Thyroid gland (tissue), 4 donors: ENCODE results near the gene RARA. TPM values are rescaled to one million over a fixed set of nuclear protein-coding genes. Genes with fewer than 3 reads are reported as not detected.

Experiments
- DNase-seq, 2 donors: peaks; one replicate each; pipeline ENCODE4 v3.0.0-alpha.2; 2019
- H3K27ac ChIP-seq, 3 donors: fragments of 200-600 bp; sonication (generic); 1 replicate in 2 of 3; 2 replicates in 1 of 3; pipeline ENCODE4 v1.5.1; 2016 to 2019; ENCODE audit warnings: mild to moderate bottlenecking in 1 of 3, moderate library complexity in 1 of 3
- H3K27me3 ChIP-seq: fragments of 200-600 bp; sonication (generic); one replicate; pipeline ENCODE4 v1.5.1; 2019
- H3K36me3 ChIP-seq, 2 donors: fragments of 200-600 bp; sonication (generic); one replicate each; pipeline ENCODE4 v1.5.1; 2016 to 2019
- H3K4me1 ChIP-seq, 2 donors: fragments of 200-600 bp; sonication (generic); one replicate each; pipeline ENCODE4 v1.5.1; 2017 to 2019
- H3K4me3 ChIP-seq, 3 donors: fragments of 200-600 bp; sonication (generic); replicated peaks in 1 of 3; 1 replicate in 2 of 3; 2 replicates in 1 of 3; pipeline ENCODE4 v1.5.1; 2016; ENCODE audit warnings: mild to moderate bottlenecking in 1 of 3
- H3K9me3 ChIP-seq: fragments of 200-600 bp; sonication (generic); one replicate; pipeline ENCODE4 v1.5.1; 2017
- POLR2A ChIP-seq, 2 donors: fragments of 450-650 bp; IDR thresholded peaks; one replicate each; pipeline ENCODE4 v1.6.1; 2017; ENCODE audit warnings: antibody characterized with exemption in 2 of 2, mild to moderate bottlenecking in 2 of 2, moderate library complexity in 1 of 2
- WGBS, 2 donors: methylation state at CpG; one replicate each; pipeline ENCODE4 v1.1.5; 2017; 5-methylcytosine and 5-hydroxymethylcytosine counted together
- intact Hi-C: fragments of 100-400 bp; cut with DNase I; formaldehyde crosslinking; loops from one replicate; pipeline ENCODE4 v1.15.1; 2023
- total RNA-seq, 4 donors: library from RNA; depleted of rRNA; stranded (reverse); fragments of >200 nt; gene quantifications; one replicate each; pipeline ENCODE4 v1.2.3, GENCODE V29; 2016
- TF ChIP-seq, protein P1 (sequence below), 6 experiments: fragments of 200-600 bp in 3 of 6; fragments of 450-650 bp in 3 of 6; sonication (generic) in 3 of 6; IDR thresholded peaks; one replicate each; pipeline ENCODE4 v1.5.1; 2016 to 2019; ENCODE audit warnings: antibody characterized with exemption in 6 of 6, mild to moderate bottlenecking in 2 of 6, inconsistent platforms in 1 of 6, moderate library complexity in 1 of 6

The RARA gene
- total RNA-seq, 4 donors from 2014 or later, result 20.0 to 60.9 (median 35.2) TPM

DNA sequence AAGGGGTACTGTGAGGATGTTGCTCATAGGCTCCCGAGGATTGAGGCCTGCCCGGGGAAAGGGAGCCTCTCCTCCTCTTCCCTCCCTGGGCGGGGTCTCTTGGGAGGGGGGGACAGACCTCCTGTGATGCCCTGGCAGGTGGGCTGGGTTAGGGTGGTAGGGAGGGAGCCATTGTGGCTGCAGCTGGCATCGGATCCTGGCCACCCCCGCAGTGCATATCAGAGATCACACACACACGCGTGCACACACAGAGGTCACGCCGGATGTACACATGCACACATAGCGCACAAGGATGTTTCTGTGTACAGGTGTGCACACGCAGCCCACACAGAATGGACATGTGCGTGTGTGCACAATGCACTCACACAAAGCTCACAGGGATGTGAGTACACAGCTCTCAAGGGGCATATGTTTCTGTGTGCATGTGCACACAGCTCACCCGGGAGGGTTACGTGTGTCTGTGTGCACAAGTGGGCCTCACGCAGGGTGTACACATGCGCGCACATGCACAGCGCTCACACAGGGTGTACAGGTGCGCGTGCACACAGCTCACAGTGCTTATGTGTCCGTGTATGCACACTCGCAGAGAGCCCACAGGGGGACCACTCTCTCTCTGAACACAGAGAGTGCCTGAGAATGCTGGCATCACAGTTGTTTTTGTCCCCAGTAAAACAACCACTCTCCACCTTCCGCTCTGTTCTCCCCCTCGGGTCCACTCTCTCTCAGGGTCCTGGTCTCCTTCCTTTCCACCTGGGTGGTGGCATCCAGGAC lies 53.1 kb downstream of the RARA start:
- intact Hi-C loops, result loop anchor here (5.0 kb wide), 1 partner anchor 55 kb away; the partner anchor contains the start of gene TOP2A
- Histone ChIP-seq H3K36me3 (no peaks in the 10 kb centered on the region), H3K9me3 (no peaks in the 10 kb centered on the region), H3K27ac (peak overlapping the region in 1 of 3 donors; percentile 30), H3K4me3 (peak overlapping the region in 2 of 3 donors; percentile 21 to 50), H3K27me3 (no peaks in the 10 kb centered on the region), H3K4me1 (peaks cover 3 to 12% of the 10 kb centered on the region in 2 donors)
- TF ChIP-seq, protein P1, sequence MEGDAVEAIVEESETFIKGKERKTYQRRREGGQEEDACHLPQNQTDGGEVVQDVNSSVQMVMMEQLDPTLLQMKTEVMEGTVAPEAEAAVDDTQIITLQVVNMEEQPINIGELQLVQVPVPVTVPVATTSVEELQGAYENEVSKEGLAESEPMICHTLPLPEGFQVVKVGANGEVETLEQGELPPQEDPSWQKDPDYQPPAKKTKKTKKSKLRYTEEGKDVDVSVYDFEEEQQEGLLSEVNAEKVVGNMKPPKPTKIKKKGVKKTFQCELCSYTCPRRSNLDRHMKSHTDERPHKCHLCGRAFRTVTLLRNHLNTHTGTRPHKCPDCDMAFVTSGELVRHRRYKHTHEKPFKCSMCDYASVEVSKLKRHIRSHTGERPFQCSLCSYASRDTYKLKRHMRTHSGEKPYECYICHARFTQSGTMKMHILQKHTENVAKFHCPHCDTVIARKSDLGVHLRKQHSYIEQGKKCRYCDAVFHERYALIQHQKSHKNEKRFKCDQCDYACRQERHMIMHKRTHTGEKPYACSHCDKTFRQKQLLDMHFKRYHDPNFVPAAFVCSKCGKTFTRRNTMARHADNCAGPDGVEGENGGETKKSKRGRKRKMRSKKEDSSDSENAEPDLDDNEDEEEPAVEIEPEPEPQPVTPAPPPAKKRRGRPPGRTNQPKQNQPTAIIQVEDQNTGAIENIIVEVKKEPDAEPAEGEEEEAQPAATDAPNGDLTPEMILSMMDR (IDR thresholded peaks at IDR 0.05), result no peak
- no peak for TF ChIP-seq POLR2A (IDR thresholded peaks at IDR 0.05)
- 63% methylated on average over 18 to 22 of the region's 24 CpGs for WGBS, 2 donors
- no peak for DNase-seq

DNA sequence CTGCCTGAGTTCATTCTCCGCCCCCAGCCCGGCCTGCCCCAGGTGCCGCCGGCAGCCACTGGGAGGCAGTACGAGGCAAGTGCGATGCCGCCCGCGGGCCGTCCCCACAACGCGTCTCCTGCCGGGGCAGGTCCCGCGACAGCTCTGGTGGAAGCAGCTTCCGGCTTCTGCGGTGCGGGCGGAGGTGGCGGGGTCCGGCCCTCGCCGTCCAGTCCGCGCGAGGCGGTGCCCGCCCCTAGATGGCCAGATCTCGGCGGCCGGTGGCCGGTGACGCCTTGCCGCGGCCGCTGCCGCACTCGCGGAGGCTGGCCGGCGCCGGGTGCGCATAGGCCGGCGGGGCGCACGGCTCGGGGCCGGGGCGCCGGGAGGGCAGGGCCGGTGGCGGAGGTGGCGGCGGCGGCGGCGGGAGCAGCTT lies 53.7 kb downstream of the RARA start:
- Histone ChIP-seq H3K4me1 (peaks cover 3 to 12% of the 10 kb centered on the region in 2 donors), H3K27ac (peak overlapping the region in 1 of 3 donors; percentile 30), H3K4me3 (peak overlapping the region in 2 of 3 donors; percentile 21 to 50), H3K9me3 (no peaks in the 10 kb centered on the region), H3K36me3 (no peaks in the 10 kb centered on the region), H3K27me3 (no peaks in the 10 kb centered on the region)
- intact Hi-C loops, result loop anchor here (5.0 kb wide), 1 partner anchor 55 kb away; the partner anchor contains the start of gene TOP2A
- TF ChIP-seq, protein P1 (IDR thresholded peaks at IDR 0.05), result peak; percentile 32 to 77 (median 58)
- peak in 1 of 2 donors; percentile 57 for TF ChIP-seq POLR2A (IDR thresholded peaks at IDR 0.05)
- DNase-seq, result peak; percentile 85 to 88
- WGBS, 2 donors, result 0% methylated on average over 6 to 9 of the region's 58 CpGs

DNA sequence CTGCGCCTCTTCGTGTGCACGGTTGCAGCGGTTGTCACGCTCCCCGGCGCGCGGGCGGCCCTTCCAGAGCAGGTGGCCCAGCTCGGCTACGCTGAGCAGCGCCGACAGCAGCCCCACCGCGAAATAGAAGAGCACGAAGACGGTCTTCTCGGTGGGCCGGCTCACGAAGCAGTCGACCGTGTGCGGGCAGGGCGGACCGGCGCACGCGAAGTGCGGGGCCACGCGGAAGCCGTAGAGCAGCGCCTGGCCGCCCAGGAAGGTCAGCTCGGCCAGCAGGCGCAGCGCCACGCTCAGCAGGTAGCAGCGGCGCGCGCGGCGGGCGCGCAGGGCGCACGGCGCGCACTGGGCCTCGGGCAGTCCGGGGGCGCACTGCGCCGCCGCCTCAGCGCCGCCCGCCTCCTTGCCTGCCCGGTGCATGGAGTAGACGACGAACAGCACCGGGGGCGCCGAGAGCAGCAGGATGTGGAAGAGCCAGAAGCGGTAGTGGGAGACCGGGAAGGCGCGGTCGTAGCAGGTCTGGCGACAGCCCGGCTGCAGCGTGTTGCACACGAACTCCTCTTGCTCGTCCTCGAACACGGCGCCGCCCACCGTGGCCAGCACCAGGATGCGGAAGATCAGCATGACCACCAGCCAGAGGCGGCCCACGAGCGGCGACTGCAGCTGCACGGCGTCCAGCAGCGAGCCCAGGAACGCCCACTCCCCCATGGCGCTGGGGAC lies 54.3 kb downstream of the RARA start:
- Histone ChIP-seq H3K27me3 (no peaks in the 10 kb centered on the region), H3K27ac (no peak overlapping the region), H3K4me1 (peaks cover 3 to 12% of the 10 kb centered on the region in 2 donors), H3K36me3 (no peaks in the 10 kb centered on the region), H3K4me3 (peak overlapping the region; percentile 3 to 50 (median 21)), H3K9me3 (no peaks in the 10 kb centered on the region)
- no peak for TF ChIP-seq POLR2A (IDR thresholded peaks at IDR 0.05)
- TF ChIP-seq, protein P1 (IDR thresholded peaks at IDR 0.05), result no peak
- peak; percentile 51 to 57 for DNase-seq
- WGBS, 2 donors, result 1% methylated on average over 15 of the region's 91 CpGs; no CpG with 5 or more reads in 1 of the 2 donors
- intact Hi-C loops, result loop anchor here (5.0 kb wide), 1 partner anchor 54 kb away; the partner anchor contains the start of gene TOP2A

DNA sequence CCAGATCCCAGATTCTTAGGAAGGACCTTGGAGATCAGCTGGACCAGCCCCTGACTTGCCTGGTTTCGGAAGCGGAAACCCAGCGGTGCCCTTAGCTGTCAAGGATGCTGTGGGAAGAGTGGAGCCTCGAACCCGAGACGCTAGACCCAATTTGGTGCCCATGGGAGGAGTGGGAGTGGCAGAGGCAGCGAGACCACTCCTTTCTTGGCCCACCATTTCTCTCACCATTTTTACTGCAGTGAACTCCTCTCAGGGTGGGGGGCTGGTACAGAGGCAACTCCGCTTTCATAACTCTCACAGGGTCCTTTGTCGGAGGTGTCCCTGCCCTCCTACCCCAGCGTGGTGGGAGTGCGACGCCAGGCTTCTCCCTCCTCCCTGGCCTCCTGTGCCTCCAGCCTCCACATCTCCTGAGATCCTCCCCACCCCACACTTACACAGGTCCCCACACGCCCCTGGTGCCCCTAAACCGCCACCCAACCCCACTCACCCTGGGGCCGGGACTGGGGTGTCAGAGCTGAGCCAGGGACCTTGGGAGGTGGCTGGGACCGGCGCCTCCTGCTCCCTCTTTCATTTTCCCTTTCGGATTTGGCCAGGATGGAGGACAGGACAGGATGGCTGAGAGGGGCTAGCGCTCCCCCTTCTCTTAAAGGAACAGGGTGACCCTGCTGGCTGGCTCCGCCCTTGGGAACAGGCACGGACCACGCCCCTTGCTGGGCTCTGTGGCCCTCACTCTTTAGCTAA lies 55.3 kb downstream of the RARA start, which contains the start of gene GJD3:
GJD3 (minus strand) TSS at position 617 of the 741 bp plus-strand sequence. CDS start 922 bp downstream, outside the sequence.
- DNase-seq, result no peak
- TF ChIP-seq, protein P1 (IDR thresholded peaks at IDR 0.05), result no peak
- no peak for TF ChIP-seq POLR2A (IDR thresholded peaks at IDR 0.05)
- Histone ChIP-seq H3K27ac (no peak within 1 kb of the TSS), H3K4me3 (peak within 1 kb of the TSS in 2 of 3 donors; percentile 3 to 50), H3K4me1 (peaks cover 3 to 12% of the 10 kb centered on the region in 2 donors), H3K36me3 (no peaks in the 10 kb centered on the region), H3K9me3 (no peaks in the 10 kb centered on the region), H3K27me3 (no peaks in the 10 kb centered on the region)
- intact Hi-C loops, result loop anchor here (5.0 kb wide), 1 partner anchor 53 kb away; the partner anchor contains the start of gene TOP2A
- 57 to 58% methylated on average over 22 of the region's 22 CpGs for WGBS, 2 donors
